Measurements from ENCODE around the gene WASF3. TPM values are rescaled to one million over a fixed set of nuclear protein-coding genes. Genes with fewer than 3 reads are reported as not detected.

Gene WASF3
- total and polyA plus RNA-seq, 2 experiments from 2014 or later, result 9.9 to 20.7 TPM

GRCh38 chr13:26606631-26607030 lies 49.1 kb downstream of the WASF3 start:
- Histone ChIP-seq H3K4me1 (ENCODE audit: insufficient read depth) (peaks cover 3% of the 10 kb centered on the region; the same call in 1 of the 2 replicates), H3K9me2 (ENCODE audit: insufficient read depth) (no peaks in the 10 kb centered on the region), H3K36me3 (ENCODE audit: insufficient read depth) (no peaks in the 10 kb centered on the region), H4K20me1 (replicated peaks; ENCODE audit: insufficient read depth) (peaks cover 12% of the 10 kb centered on the region; the same call in 1 of the 2 replicates), H3K27ac (ENCODE audit: low read depth) (no peak overlapping the region), H3K4me2 (no peak overlapping the region), H3K27me3 (ENCODE audit: insufficient read depth) (no peaks in the 10 kb centered on the region), H3F3A (replicated peaks; ENCODE audit: low read depth) (no peaks in the 10 kb centered on the region), H3K79me2 (replicated peaks; ENCODE audit: insufficient read depth) (peaks cover 50% of the 10 kb centered on the region), H3K4me3 (no peak overlapping the region), H2AFZ (no peak overlapping the region)
- H3K27ac Mint-ChIP-seq, result no peak overlapping the region
- ATAC-seq (no peak), DNase-seq (ENCODE audit: low spot score) (no peak)
- peaks cover 23% of the 10 kb centered on the region for H3K4me1 Mint-ChIP-seq
- H3K27me3 Mint-ChIP-seq (ENCODE audit: insufficient read depth, low read depth, poor library complexity), result no peaks in the 10 kb centered on the region
- no peaks in the 10 kb centered on the region for H3K9me3 Mint-ChIP-seq
- H3K4me3 Mint-ChIP-seq, result no peak overlapping the region
- no peaks in the 10 kb centered on the region for H3K36me3 Mint-ChIP-seq (ENCODE audit: low read depth)
- TF ChIP-seq EZH2 (IDR thresholded peaks at IDR 0.05; ENCODE audit: low read depth, unreplicated experiment) (no peak), ZNF114 (CRISPR knock-in tag; IDR thresholded peaks at IDR 0.05) (no peak), EZH2phosphoT487 (IDR thresholded peaks at IDR 0.05; ENCODE audit: unreplicated experiment) (no peak), ZNF331 (CRISPR knock-in tag; IDR thresholded peaks at IDR 0.05; ENCODE audit: low read depth) (no peak), POLR2AphosphoS5 (IDR thresholded peaks at IDR 0.05; ENCODE audit: low read depth) (no peak), ZNF462 (CRISPR knock-in tag; IDR thresholded peaks at IDR 0.05) (no peak)
- TF ChIP-seq, protein P1, sequence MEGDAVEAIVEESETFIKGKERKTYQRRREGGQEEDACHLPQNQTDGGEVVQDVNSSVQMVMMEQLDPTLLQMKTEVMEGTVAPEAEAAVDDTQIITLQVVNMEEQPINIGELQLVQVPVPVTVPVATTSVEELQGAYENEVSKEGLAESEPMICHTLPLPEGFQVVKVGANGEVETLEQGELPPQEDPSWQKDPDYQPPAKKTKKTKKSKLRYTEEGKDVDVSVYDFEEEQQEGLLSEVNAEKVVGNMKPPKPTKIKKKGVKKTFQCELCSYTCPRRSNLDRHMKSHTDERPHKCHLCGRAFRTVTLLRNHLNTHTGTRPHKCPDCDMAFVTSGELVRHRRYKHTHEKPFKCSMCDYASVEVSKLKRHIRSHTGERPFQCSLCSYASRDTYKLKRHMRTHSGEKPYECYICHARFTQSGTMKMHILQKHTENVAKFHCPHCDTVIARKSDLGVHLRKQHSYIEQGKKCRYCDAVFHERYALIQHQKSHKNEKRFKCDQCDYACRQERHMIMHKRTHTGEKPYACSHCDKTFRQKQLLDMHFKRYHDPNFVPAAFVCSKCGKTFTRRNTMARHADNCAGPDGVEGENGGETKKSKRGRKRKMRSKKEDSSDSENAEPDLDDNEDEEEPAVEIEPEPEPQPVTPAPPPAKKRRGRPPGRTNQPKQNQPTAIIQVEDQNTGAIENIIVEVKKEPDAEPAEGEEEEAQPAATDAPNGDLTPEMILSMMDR (conservative IDR thresholded peaks at IDR 0.05; ENCODE audit: low read depth in 2 of 2), result no peak

Data from GM23338 (cell line).